Epithelial cell of prostate (primary cell): ENCODE measurements around the gene NPSR1.

Experiments
- DNase-seq: peaks from one replicate; pipeline ENCODE4 v3.0.0-alpha.2; 2011; ENCODE audit warnings: low read depth, low spot score
- H3K27ac ChIP-seq: fragments of 450-650 bp; 2 replicates; pipeline ENCODE4 v1.5.1; 2017; ENCODE audit warnings: mild to moderate bottlenecking

NPSR1 gene

GRCh38 chr7:34719636-34720035 lies 61.6 kb downstream of the NPSR1 start:
- no peak for DNase-seq
- H3K27ac ChIP-seq = no peak overlapping the region

GRCh38 chr7:34720289-34720688 lies 62.3 kb downstream of the NPSR1 start:
- no peak overlapping the region for H3K27ac ChIP-seq
- no peak for DNase-seq

- DNase-seq = no peak
- no peak overlapping the region for H3K27ac ChIP-seq
These were observed 65.3 kb downstream of the NPSR1 start for GRCh38 chr7:34723338-34723737.

- H3K27ac ChIP-seq = no peak overlapping the region
- DNase-seq = no peak
These were observed 66.0 kb downstream of the NPSR1 start for GRCh38 chr7:34723866-34724490.

- no peak for DNase-seq
- no peak overlapping the region for H3K27ac ChIP-seq
These were observed 68.2 kb downstream of the NPSR1 start for GRCh38 chr7:34726221-34726620.

- DNase-seq = peak; percentile 29
- H3K27ac ChIP-seq = no peak overlapping the region
These were observed 69.5 kb downstream of the NPSR1 start for GRCh38 chr7:34727464-34727995.

GRCh38 chr7:34728156-34728555 lies 70.1 kb downstream of the NPSR1 start:
- DNase-seq = no peak
- H3K27ac ChIP-seq = no peak overlapping the region

GRCh38 chr7:34734771-34735170 lies 76.8 kb downstream of the NPSR1 start:
- H3K27ac ChIP-seq = no peak overlapping the region
- DNase-seq = no peak

- no peak for DNase-seq
- H3K27ac ChIP-seq = no peak overlapping the region
These were observed 77.5 kb downstream of the NPSR1 start for GRCh38 chr7:34735526-34735925.

- DNase-seq = no peak
- no peak overlapping the region for H3K27ac ChIP-seq
These were observed 81.8 kb downstream of the NPSR1 start for GRCh38 chr7:34739651-34740300.

- no peak for DNase-seq
- H3K27ac ChIP-seq = no peak overlapping the region
These were observed 82.8 kb downstream of the NPSR1 start for GRCh38 chr7:34740840-34741239.

- no peak overlapping the region for H3K27ac ChIP-seq
- no peak for DNase-seq
These were observed 89.3 kb downstream of the NPSR1 start for GRCh38 chr7:34747176-34747781.

GRCh38 chr7:34747867-34748727 lies 90.1 kb downstream of the NPSR1 start:
- DNase-seq = peak; percentile 24

GRCh38 chr7:34748728-34749089 lies 90.7 kb downstream of the NPSR1 start:
- no peak overlapping the region for H3K27ac ChIP-seq
- no peak for DNase-seq

More at GRCh38 chr7:34747867-34748727, 90.1 kb downstream of the NPSR1 start:
- H3K27ac ChIP-seq = no peak overlapping the region

- DNase-seq = no peak
- H3K27ac ChIP-seq = no peak overlapping the region
These were observed 91.4 kb downstream of the NPSR1 start for GRCh38 chr7:34749446-34749845.

GRCh38 chr7:34750209-34750608 lies 92.2 kb downstream of the NPSR1 start:
- DNase-seq = no peak
- no peak overlapping the region for H3K27ac ChIP-seq

- no peak for DNase-seq
- H3K27ac ChIP-seq = no peak overlapping the region
These were observed 92.6 kb downstream of the NPSR1 start for GRCh38 chr7:34750636-34751035.

GRCh38 chr7:34751725-34752643 lies 94.0 kb downstream of the NPSR1 start:
- no peak for DNase-seq
- no peak overlapping the region for H3K27ac ChIP-seq

GRCh38 chr7:34752929-34753328 lies 94.9 kb downstream of the NPSR1 start:
- no peak overlapping the region for H3K27ac ChIP-seq
- DNase-seq = no peak

GRCh38 chr7:34755008-34755407 lies 97.0 kb downstream of the NPSR1 start:
- no peak for DNase-seq
- no peak overlapping the region for H3K27ac ChIP-seq
